Measurements from ENCODE around the gene ZNF792. TPM values are rescaled to one million over a fixed set of nuclear protein-coding genes. Genes with fewer than 3 reads are reported as not detected.

Gene ZNF792
- total and polyA plus RNA-seq, 2 of the 4 experiments (the other 2 are of a cell fraction): 1.5 to 4.8 TPM

DNA sequence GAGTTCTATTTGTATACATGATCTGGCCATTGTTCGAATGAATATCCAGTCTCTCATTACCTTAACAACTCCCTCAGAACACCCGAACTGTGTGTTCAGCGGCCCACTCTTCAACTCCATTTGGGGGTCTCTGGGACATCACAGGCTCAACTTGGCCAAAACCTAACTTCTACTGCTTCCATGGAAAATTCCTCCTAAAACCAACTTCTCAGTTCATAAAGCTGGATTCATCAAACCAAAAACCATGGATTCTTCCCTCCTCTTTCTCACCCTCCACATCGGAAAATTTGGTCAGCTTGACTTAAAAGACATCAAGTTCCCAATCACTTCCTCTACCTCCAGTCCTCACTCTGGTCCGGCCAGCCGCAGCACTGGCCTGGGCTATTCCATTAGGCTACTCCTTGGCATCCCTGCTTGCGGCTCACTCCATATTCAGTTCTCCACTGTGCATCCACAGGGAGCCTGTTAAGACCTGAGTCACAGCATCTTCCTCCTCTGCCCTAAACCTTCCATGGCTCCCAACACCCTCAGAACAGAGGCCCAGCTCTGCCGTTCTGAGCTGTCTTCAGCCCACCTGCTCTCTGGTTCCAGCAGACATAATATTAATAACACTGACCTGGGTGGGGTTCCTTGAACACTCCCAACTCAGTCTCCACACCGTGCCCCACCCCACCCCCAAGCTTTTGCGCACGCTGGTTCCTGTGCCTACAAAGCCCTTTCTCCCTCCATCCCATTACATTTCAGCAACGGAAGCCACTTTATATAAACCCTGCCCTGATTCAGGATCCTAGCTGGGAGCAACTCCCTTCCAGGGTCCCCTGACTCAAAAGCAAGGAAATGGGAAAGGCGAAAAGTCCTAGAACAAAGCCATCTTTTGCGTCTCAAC lies 1.1 kb downstream of the ZNF792 start:
- H3K56ac ChIP-seq (ENCODE audit: extremely low read depth, insufficient read depth, low read length): peak overlapping the region; percentile 3; the same call in 1 of the 2 replicates
- dilution Hi-C loops (cut with HindIII; ENCODE audit: low sequenced_read_pairs, unreplicated experiment): no loop called here

More for the DNA sequence above, 1.1 kb downstream of the ZNF792 start:
- peak; percentile 15; the same call in 1 of the 2 replicates for ATAC-seq (ENCODE audit: low read depth)
- peak overlapping the region; percentile 6; the same call in 1 of the 2 replicates for H3K27ac ChIP-seq (ENCODE audit: insufficient read depth, low read length)
- peaks cover 20% of the 10 kb centered on the region for H3K9me1 ChIP-seq (ENCODE audit: insufficient read depth, low read length)
- WGBS, 2 experiments (ENCODE audit: extremely low coverage in 2 of 2, insufficient read length in 1 of 2): 43% methylated on average over 9 of the region's 14 CpGs; no CpG with 5 or more reads in 1 of the 2 experiments
- peak overlapping the region; percentile 54 for H3K9ac ChIP-seq (ENCODE audit: low read depth, low read length)
- in situ Hi-C loops (cut with MboI; ENCODE audit: low sequenced_read_pairs) (no loop called here), intact Hi-C loops (cut with micrococcal nuclease) (no loop called here)
- peak overlapping the region; percentile 52; the same call in 1 of the 2 replicates for H3K23ac ChIP-seq (ENCODE audit: low read depth, low read length)
- H3K36me3 ChIP-seq (ENCODE audit: control insufficient read depth, insufficient read depth, low read length): peaks cover 22% of the 10 kb centered on the region
- no peak overlapping the region; the same call in 1 of the 2 replicates for H2BK120ac ChIP-seq (ENCODE audit: low read depth, low read length)
- peak overlapping the region; percentile 52 for H3K4ac ChIP-seq (ENCODE audit: low read depth, low read length)
- no peak overlapping the region for H4K5ac ChIP-seq (ENCODE audit: low read depth, low read length)
- no peaks in the 10 kb centered on the region for H3K27me3 ChIP-seq (ENCODE audit: control insufficient read depth, insufficient read depth, low read length)
- DNase-seq: peak; percentile 5
- H2BK15ac ChIP-seq (ENCODE audit: low read depth, low read length): no peak overlapping the region
- peaks cover 3% of the 10 kb centered on the region for H3K4me1 ChIP-seq (ENCODE audit: control insufficient read depth, insufficient read depth, low read length)
- H3K4me2 ChIP-seq (ENCODE audit: low read depth, low read length): peak overlapping the region; percentile 90
- peak overlapping the region; percentile 91 for H2AK9ac ChIP-seq (replicated peaks; ENCODE audit: low read depth, low read length, poor library complexity)
- no peak for TF ChIP-seq RFX5 (IDR thresholded peaks at IDR 0.05; ENCODE audit: low read depth, low read length)
- no peak for TF ChIP-seq CEBPB (IDR thresholded peaks at IDR 0.05; ENCODE audit: low read depth, low read length)
- no peak for TF ChIP-seq MAZ (IDR thresholded peaks at IDR 0.05; ENCODE audit: borderline replicate concordance, low read depth, low read length)
- TF ChIP-seq ELK1 (IDR thresholded peaks at IDR 0.05; ENCODE audit: borderline replicate concordance, low read depth, low read length): no peak
- no peak for TF ChIP-seq POLR2A (IDR thresholded peaks at IDR 0.05; ENCODE audit: low read depth, low read length)
- no peak for TF ChIP-seq CTCF (conservative IDR thresholded peaks at IDR 0.05; ENCODE audit: low read depth, low read length)
- no peak for TF ChIP-seq RCOR1 (IDR thresholded peaks at IDR 0.05; ENCODE audit: insufficient replicate concordance, low read length)
- no peak for TF ChIP-seq MAFK (IDR thresholded peaks at IDR 0.05; ENCODE audit: low read depth, low read length)
- no peak overlapping the region for H3K18ac ChIP-seq (ENCODE audit: low read depth, low read length)
- CTCF ChIA-PET: interaction anchor here (0.6 kb wide), 1 partner anchor 23 kb away, joined by 5 read pairs; no protein-coding TSS in a partner anchor
- no TSS peak for BruUV-seq (replicated peaks)
- H3K9me3 ChIP-seq (ENCODE audit: control insufficient read depth, insufficient read depth, low read length): peaks cover 31% of the 10 kb centered on the region
- H4K20me1 ChIP-seq (ENCODE audit: insufficient read depth, low read length): peaks cover 26% of the 10 kb centered on the region
- peaks cover 30 to 47% of the 10 kb centered on the region in 2 experiments for H3K79me1 ChIP-seq (ENCODE audit: low read depth in 1 of 2, low read length in 2 of 2)
- peak overlapping the region; percentile 75 for H3K4me3 ChIP-seq (ENCODE audit: insufficient read depth, low read depth, low read length)
- POLR2A ChIA-PET (ENCODE audit: unreplicated experiment): no interaction called here
- peak overlapping the region; percentile 81 for H3K14ac ChIP-seq (replicated peaks; ENCODE audit: low read depth, low read length)
- H2BK20ac ChIP-seq (ENCODE audit: low read depth, low read length): no peak overlapping the region
- no peak overlapping the region; the same call in 1 of the 2 replicates for H4K91ac ChIP-seq (ENCODE audit: insufficient read depth, low read depth, low read length)
- peak overlapping the region; percentile 11 for H2AK5ac ChIP-seq (ENCODE audit: low read depth, low read length)
- H4K8ac ChIP-seq (ENCODE audit: low read depth in 2 of 2, low read length in 2 of 2): peak overlapping the region; percentile 75 to 80; a peak in 2 of 4 replicates
- peak overlapping the region; percentile 90 for H2AFZ ChIP-seq (replicated peaks; ENCODE audit: low read length, poor library complexity)
- no peak overlapping the region for H2BK5ac ChIP-seq (ENCODE audit: low read depth, low read length, poor library complexity, severe bottlenecking)

Data from IMR-90 (cell line).